Measurements from ENCODE around the gene TBX18.
A peak's percentile ranks its signal among the peaks of the same experiment; 100 is the strongest.

TBX18 gene

DNA sequence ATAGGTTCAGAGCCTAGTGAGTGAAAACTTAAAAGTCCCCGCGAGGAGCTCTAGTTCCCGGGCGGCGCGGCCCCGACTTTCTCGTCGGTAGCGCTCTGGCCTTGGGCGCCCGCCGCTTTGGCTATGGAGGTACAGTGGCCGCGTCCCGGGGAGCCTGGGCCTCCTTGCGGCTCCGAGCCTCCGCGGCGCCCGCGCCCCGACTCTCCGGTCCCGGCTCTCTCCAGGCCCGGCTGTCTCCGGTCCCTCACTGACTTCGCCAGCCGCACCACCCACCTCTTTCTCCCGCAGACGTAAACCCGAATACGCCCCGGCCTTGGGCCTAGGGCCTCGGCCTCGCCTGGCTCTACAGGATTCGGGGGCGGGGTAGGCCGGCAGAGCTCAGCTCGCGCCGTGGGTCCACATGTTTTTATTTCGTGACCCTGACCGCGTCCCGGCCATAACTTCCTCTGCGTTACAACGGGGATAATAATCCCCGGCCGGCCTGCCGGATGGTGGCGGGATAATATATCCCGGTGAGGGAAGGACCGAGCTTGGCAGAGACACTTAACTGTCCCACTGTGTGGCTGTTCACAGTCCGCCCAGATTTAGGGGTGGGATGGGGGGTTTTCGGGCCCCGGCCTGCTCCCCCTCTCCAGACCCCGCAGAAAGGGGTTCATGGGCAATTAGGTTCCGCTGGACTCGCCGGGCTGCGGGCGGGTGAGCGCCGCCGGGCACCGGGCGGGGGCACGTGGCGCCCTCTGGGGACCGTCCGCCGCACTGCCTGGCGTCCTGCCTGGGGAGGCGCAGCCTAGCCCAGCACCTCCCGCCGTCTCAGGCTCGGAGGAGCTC is 10.0 kb upstream of the TBX18 start:
- no peak for DNase-seq (ENCODE audit: low read depth)
- TF ChIP-seq, protein P1, sequence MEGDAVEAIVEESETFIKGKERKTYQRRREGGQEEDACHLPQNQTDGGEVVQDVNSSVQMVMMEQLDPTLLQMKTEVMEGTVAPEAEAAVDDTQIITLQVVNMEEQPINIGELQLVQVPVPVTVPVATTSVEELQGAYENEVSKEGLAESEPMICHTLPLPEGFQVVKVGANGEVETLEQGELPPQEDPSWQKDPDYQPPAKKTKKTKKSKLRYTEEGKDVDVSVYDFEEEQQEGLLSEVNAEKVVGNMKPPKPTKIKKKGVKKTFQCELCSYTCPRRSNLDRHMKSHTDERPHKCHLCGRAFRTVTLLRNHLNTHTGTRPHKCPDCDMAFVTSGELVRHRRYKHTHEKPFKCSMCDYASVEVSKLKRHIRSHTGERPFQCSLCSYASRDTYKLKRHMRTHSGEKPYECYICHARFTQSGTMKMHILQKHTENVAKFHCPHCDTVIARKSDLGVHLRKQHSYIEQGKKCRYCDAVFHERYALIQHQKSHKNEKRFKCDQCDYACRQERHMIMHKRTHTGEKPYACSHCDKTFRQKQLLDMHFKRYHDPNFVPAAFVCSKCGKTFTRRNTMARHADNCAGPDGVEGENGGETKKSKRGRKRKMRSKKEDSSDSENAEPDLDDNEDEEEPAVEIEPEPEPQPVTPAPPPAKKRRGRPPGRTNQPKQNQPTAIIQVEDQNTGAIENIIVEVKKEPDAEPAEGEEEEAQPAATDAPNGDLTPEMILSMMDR (IDR thresholded peaks at IDR 0.05; ENCODE audit: low read depth, low read length, missing control alignments): peak; percentile 56
- H3K4me3 ChIP-seq (ENCODE audit: low read depth, low read length): peak overlapping the region; percentile 32
- in situ Hi-C loops (cut with HindIII; ENCODE audit: low sequenced_read_pairs): no loop called here

DNA sequence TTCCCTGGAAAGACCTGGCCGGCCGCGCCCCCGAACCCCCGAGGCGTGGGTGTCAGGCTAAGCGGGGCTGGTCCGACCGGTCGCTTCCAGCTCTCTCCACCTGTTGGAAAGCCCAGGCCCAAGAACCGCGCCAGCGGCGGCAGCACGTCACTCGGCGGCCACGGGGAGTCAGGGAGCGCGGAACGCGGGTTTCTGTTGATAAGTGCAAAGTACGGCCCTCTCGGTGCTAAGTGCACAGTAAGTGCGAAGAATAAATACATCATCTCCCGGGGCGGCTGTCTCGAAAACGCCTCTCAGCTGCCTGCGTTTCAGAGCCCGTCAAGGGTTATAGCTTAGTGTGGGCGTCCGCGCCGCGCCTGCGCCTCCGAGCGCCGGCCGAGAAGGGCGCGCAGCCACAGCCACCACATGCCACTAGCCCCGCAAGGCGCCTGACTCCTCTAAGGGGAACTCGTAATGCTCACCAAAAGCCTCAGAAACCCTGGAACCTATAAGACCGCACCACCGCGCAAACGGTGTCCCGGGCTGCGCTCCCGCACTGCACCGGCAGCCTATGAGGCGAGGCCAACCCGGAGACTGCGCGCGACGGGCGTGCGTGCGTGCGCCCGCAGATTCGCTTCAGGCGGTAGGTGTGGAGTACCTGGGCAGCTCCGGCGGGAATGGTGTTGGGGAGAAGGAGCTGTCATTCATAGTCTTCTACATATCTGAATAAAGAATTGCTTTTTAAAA is 9.2 kb upstream of the TBX18 start:
- TF ChIP-seq, protein P1 (IDR thresholded peaks at IDR 0.05; ENCODE audit: low read depth, low read length, missing control alignments): no peak
- peak overlapping the region; percentile 32 for H3K4me3 ChIP-seq (ENCODE audit: low read depth, low read length)
- no peak for DNase-seq (ENCODE audit: low read depth)
- in situ Hi-C loops (cut with HindIII; ENCODE audit: low sequenced_read_pairs): no loop called here

DNA sequence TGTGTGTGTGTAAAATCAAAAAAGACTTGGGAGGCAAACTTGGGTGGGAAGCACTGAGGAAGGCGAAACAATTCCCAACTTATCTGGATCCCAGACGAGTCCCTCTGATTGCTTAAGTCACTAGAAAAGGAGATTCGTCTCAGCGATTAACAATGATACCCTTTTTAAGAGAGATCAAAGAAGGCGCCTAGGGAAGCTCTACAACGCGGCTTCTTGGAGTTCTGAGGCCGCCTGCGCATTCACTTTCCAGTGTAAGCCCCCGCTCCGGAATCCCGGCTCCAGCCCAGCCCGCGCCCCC is 8.7 kb upstream of the TBX18 start:
- H3K4me3 ChIP-seq (ENCODE audit: low read depth, low read length): no peak overlapping the region
- TF ChIP-seq, protein P1 (IDR thresholded peaks at IDR 0.05; ENCODE audit: low read depth, low read length, missing control alignments): no peak
- in situ Hi-C loops (cut with HindIII; ENCODE audit: low sequenced_read_pairs): no loop called here
- no peak for DNase-seq (ENCODE audit: low read depth)

GRCh38 chr6:84772428-84773132 is 8.2 kb upstream of the TBX18 start:
- DNase-seq (ENCODE audit: low read depth): no peak
- H3K4me3 ChIP-seq (ENCODE audit: low read depth, low read length): no peak overlapping the region
- in situ Hi-C loops (cut with HindIII; ENCODE audit: low sequenced_read_pairs): no loop called here
- TF ChIP-seq, protein P1 (IDR thresholded peaks at IDR 0.05; ENCODE audit: low read depth, low read length, missing control alignments): no peak

DNA sequence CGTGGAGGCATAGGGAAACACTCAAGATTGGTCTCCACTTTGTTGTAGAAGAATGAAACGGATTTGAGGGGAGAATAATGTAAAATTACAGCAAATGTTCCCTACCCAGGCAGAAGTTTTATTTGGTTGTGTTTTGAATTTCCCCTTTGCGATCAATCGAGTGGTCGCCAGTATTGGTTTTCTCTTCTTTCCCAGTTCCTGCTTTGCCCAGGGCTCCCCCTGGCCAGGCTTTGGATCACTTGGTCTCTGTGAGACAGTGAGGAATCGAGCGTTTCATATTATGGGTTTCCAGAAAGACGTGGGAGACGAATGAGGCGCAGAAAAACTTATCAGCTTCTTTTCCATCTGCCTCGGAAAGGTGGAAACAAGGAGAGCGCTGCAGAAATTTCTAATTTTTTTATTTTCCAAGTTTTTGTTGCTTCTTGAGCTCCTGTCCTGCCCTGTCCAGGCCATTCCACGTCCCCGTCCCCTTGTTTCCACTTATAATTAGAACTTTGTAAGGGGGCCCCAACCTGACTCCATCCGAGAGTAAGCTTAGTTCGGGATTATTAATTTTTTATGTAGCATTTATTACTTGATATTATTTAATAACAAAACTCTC is 7.5 kb upstream of the TBX18 start:
- TF ChIP-seq, protein P1 (IDR thresholded peaks at IDR 0.05; ENCODE audit: low read depth, low read length, missing control alignments): no peak
- no peak for DNase-seq (ENCODE audit: low read depth)
- in situ Hi-C loops (cut with HindIII; ENCODE audit: low sequenced_read_pairs): no loop called here

GRCh38 chr6:84771125-84771755 is 6.8 kb upstream of the TBX18 start:
- in situ Hi-C loops (cut with HindIII; ENCODE audit: low sequenced_read_pairs): no loop called here
- no peak for DNase-seq (ENCODE audit: low read depth)
- H3K4me3 ChIP-seq (ENCODE audit: low read depth, low read length): no peak overlapping the region
- TF ChIP-seq, protein P1 (IDR thresholded peaks at IDR 0.05; ENCODE audit: low read depth, low read length, missing control alignments): no peak

More for the DNA sequence above, 7.5 kb upstream of the TBX18 start:
- H3K4me3 ChIP-seq (ENCODE audit: low read depth, low read length): no peak overlapping the region

Data from astrocyte of the cerebellum (primary cell).